Stimulated activated naive CD4-positive, alpha-beta T cell treated with Interleukin-2 at 50 U/mL for 16 hours (primary cell): ENCODE data around the gene FOXF1.

Source experiments
- DNase-seq: peaks from one replicate; lab custom pipeline; 2025; lab: John Stamatoyannopoulos, UW

The FOXF1 gene

DNA sequence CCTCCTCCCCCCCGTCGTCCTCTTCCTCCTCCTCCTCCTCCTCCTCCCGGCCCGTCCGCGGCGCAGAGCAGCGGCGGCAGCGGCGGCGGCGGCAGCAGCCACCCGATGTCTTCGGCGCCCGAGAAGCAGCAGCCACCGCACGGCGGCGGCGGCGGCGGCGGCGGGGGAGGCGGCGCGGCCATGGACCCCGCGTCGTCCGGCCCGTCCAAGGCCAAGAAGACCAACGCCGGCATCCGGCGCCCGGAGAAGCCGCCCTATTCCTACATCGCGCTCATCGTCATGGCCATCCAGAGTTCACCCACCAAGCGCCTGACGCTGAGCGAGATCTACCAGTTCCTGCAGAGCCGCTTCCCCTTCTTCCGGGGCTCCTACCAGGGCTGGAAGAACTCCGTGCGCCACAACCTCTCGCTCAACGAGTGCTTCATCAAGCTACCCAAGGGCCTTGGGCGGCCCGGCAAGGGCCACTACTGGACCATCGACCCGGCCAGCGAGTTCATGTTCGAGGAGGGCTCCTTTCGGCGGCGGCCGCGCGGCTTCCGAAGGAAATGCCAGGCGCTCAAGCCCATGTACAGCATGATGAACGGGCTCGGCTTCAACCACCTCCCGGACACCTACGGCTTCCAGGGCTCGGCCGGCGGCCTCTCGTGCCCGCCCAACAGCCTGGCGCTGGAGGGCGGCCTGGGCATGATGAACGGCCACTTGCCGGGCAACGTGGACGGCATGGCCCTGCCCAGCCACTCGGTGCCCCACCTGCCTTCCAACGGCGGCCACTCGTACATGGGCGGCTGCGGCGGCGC is at the start of gene FOXF1:
TSS of gene FOXF1 (plus strand) at position 63 of the 797 bp plus-strand sequence. CDS start at position 106, 43 bp downstream.
- DNase-seq = no peak

DNA sequence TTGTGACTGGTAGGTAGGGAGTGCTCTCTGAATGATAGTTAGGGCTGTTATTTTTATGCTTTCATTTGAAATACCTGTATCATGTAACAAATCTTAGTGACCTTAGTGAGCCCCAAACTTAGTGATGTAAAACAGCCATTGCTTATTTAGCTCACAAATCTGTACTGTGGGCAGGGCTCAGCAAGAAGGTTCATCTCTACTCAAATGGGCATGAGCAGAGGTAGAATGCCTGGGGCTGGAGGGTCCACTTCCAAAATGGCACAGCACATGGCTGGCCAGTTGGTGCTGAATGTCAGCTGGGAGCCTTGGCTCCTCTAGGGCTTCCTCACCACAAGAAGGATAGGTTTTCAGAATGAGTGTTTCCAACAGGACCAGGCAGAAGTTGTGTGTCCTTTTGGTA is 49.3 kb upstream of the FOXF1 start:
- no peak for DNase-seq

DNA sequence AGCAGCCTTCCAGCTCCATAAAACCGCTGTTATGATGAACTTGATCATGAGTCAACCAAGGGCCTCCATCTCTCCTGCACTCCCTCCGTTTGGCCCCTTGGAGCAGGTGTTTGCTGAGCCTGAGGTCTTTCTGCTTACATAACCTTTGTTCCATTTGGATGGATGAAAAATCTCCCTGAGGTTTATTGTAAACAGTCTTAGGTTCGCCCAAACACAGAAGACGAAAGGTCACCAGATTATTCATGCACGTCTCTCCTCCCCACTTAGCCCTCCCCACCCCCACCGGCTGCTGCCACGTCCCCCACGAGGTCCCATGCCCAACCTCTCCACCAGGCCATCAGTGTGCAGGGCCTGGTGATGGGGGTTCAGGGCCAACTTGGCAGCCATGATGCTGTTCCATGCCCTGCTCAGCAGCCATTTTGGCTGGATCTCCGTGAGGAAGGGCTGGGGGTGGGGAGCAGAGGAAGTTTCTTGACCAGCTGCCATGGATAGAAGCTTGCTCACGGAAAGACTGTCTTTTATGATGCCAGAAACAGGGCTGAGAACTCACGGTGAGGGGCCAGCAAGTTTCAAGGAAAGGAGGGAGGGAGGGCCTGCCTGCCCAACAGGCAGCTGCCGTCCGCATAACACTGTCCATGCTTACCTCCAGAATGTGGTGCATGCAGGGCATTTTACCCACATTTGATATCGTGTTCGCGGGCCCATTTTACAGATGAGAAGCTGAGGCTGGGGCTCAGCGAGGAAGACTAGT is 47.8 kb upstream of the FOXF1 start:
- no peak for DNase-seq

DNA sequence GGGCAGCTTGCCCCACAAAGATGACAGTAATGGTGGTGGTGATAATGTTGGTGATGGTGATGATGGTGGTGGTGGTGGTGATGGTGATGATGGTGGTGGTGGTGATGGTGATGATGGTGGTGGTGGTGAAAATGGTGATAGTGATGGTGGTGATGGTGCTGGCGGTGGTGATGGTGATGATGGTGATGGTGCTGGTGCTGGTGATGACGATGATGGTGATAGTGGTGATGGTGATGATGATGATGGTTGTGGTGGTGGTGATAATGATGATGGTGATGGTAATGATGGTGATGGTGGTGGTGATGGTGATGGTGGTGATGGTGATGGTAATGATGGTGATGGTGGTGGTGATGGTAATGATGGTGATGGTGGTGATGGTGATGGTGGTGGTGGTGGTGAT is 46.3 kb upstream of the FOXF1 start:
- DNase-seq = no peak

GRCh38 chr16:86465434-86465833 is 44.9 kb upstream of the FOXF1 start:
- no peak for DNase-seq

GRCh38 chr16:86466696-86467406 is 43.5 kb upstream of the FOXF1 start:
- no peak for DNase-seq

- DNase-seq = no peak
These were observed 42.8 kb upstream of the FOXF1 start for GRCh38 chr16:86467490-86467889.

DNA sequence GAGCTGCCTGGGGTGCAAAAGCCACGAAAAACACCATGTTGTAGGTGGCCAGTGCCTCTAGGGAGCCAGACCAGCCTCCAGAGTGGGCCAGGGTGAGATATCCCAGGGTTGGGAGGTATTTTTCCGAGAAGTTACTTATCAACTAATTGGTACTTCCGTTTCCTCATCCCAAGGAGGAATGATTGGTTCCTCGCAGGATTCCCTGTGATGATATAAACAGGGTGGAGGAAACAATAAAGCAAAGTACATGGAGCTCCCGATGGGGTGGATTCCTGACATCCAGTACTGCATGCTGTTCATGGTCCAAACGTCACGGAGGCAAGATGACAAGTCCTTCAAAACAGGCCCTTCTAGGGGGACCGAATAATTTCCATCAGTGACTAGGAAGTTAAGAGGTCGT is 39.4 kb upstream of the FOXF1 start:
- DNase-seq = no peak

- DNase-seq = no peak
These were observed 38.4 kb upstream of the FOXF1 start for GRCh38 chr16:86471896-86472295.

DNA sequence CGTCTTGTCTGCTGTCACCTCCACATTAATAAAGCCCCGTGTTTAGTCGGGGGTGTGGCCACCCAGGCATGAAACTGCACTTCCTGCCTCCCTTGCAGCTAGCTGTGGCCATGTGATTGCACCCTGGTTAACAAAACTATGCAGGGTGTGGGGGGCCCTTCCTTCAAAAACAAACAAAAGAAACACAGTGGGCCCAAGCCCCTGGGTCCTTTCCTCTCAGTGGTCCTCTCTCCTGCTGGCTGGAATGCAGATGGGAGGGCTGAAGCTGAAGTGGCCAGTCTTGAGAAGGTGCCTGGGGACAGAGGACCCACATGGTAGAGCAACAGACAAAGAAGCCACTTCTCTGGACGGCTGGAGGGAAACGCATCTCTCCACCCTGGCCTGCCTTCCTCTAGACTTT is 38.0 kb upstream of the FOXF1 start:
- DNase-seq = no peak

DNA sequence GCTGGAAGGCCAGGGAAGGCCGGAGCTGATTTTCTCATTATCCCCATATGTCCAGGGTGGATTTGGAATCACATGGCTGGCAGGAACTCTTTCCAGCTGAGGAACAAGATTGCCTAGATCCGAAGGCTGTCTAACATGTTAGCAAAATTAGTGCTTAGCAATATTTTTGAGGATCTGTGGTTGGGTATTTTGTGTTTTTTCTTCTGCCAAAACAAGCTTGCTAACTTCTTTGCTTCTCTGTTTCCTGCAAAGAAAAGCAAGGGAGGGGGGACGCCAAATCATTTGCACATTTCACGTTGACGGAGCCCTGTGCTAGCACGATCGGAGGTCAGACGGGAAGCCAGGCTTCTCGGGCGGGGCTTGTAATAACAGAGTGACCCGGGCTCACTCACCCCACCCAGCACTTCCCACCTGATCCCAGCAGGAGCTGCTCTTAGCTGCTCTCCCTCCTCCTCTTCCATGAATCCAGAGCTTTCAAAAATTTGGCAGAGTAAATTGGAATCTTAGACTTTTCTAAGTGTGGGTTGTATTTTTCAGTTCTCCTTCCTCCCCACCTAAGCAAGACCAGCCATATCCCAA is 33.3 kb upstream of the FOXF1 start:
- no peak for DNase-seq

- DNase-seq = no peak
These were observed 32.7 kb upstream of the FOXF1 start for GRCh38 chr16:86477642-86478041.

DNA sequence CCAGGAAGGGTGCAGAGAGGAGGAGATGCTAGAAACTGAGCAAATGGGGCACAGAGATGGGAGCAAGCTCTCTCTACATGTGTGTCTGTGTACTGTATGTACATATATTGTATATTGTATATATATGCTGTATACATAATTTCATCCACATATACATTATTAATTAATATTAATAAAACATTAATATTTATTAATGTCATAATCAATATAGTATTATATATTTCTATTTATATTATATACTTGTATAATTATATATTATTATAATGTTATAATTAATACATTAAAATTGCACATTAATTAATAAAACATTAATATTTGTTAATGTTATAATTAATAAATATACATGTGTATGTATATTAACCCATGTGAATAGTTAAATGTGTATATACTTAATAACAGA is 31.5 kb upstream of the FOXF1 start:
- no peak for DNase-seq

DNA sequence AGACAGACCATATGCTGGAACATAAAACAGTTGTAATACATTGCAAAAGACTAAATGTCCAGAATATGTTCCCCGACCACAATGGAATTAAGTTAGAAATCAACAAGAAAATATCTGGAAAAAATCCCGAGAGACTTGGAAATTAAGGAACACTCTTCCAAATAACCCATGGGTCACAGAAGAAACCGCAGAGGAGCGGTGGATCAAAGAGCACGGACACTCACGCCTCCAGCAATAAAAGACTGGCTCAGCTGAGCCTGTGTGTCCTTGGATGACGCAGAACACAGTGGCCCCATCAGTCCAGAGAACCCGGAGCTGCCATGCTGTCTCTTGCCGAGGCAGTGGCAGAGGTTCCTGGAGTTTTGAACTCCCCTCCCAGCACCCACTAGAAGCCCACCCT is 30.9 kb upstream of the FOXF1 start:
- DNase-seq = no peak

GRCh38 chr16:86480444-86480843 is 29.9 kb upstream of the FOXF1 start:
- DNase-seq = no peak

GRCh38 chr16:86481607-86482006 is 28.7 kb upstream of the FOXF1 start:
- DNase-seq = no peak

DNA sequence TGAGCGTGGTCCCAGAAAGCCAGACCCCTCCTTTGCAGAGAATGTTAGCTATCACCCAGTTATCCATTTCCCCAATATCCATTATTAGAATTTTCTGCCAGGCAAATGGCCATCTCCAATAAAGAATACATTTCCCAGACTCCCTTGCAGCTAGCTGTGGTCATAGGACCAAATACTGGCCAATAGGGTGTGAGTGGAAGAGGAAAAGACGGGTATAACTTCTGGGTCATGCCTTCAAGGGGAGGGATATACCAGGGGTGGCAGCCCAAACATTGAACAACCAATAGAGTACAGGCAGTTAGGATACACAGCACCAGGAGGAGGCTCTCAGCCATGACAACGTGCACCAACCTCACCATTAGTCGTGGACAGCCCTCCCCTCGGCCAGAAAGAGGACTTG is 26.1 kb upstream of the FOXF1 start:
- no peak for DNase-seq

DNA sequence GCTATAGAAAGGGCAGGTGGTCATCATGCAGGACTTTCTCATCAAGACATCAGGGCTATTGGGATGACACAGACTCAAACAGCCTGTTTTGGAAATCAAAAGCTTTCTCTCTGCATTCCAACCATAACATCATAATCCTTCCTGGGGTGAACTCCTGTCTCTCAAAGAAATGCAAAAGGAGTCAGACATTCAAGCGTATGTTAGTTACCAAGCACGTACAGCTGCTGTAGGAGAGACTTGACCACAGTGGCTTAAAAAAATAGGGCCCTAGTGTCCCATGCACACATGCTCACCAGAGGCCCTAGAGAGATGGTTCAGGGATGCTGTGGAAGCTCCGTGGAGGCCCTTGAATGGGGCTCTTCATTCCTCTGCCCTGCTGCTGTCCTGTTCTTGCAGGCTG is 24.6 kb upstream of the FOXF1 start:
- DNase-seq = no peak

DNA sequence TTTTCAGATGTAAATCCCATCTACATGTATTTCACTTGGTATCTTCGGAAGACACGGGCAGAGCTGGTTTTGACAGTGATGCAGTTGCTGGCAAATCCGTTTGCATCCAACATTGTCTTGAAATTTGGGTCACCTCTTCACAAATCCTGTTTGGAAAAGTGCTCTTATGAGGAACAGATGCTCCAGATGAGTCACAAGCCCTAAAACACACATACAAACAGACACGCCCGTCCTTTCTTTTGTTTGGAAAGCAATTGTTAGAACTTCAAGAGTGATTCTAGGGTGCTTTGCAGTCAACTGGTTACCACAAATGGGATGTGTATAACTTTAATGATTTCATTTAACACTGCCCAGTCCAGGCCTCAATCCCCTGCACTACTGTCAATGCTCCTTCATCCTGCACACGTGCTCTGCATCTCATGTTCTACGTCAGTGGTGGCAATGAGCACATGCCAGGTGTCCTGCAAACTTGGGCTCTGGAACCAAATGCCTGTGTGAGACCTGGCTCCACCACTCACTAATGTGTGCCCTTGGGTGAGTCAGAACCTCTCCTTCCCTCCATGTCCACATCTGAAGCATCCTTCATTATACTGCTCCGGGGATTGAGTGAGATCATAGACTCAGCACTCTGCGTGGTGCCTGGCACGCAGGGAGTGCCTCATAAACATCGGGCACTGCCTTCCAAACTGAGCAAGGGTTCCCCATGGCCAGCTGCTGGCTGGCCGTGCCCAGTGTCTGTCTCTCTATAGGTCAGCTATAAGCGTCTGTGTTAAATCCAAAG is 19.3 kb upstream of the FOXF1 start:
- DNase-seq = no peak

DNA sequence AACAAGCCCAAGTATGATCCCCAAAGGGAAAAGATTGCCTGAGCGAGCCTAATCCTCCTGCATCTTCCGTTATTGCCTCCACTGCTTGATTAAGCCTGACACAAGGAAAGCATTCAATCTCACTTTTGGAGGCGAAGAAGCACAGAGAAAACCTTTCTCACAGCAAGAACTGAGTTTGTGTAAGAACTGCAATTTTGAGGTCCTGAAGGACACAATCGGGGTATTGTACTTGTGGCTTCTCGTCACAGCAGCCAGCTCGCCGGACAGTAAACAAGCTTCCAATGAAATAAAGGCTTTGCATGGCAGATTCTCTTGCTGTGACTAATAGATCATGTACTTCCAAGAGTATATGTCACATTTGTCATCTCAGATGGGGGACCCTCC is 18.7 kb upstream of the FOXF1 start:
- DNase-seq = no peak

- DNase-seq = no peak
These were observed 17.9 kb upstream of the FOXF1 start for GRCh38 chr16:86492267-86492960.
